Hepatocyte (in vitro differentiated cells): ENCODE results near the gene TMEM59. TPM values are rescaled to one million over a fixed set of nuclear protein-coding genes. Genes with fewer than 3 reads are reported as not detected.

ENCODE experiments used
- DNase-seq: peaks from one replicate; pipeline ENCODE4 v3.0.0-alpha.2; 2016; ENCODE audit warnings: low spot score
- H2AFZ ChIP-seq: fragments of 200-600 bp; sonication (generic); 2 replicates; pipeline ENCODE4 v1.6.0; 2016; ENCODE audit warnings: antibody characterized with exemption, mild to moderate bottlenecking
- H3K27ac ChIP-seq: fragments of 200-600 bp; sonication (generic); 2 replicates; pipeline ENCODE4 v1.5.1; 2016; ENCODE audit warnings: mild to moderate bottlenecking
- H3K27me3 ChIP-seq: fragments of 200-600 bp; sonication (generic); 2 replicates; pipeline ENCODE4 v1.6.1; 2016
- H3K36me3 ChIP-seq: fragments of 200-600 bp; sonication (generic); replicated peaks from 2 replicates; pipeline ENCODE4 v1.5.1; 2016; ENCODE audit warnings: low read depth; ENCODE audit not compliant: insufficient read depth
- H3K4me1 ChIP-seq: fragments of 200-600 bp; sonication (generic); 2 replicates; pipeline ENCODE4 v1.5.1; 2016; ENCODE audit warnings: mild to moderate bottlenecking, moderate library complexity; ENCODE audit not compliant: insufficient read depth
- H3K4me2 ChIP-seq: fragments of 200-600 bp; sonication (generic); 2 replicates; pipeline ENCODE4 v1.6.0; 2016
- H3K4me3 ChIP-seq: fragments of 200-600 bp; sonication (generic); 2 replicates; pipeline ENCODE4 v1.5.1; 2016; ENCODE audit warnings: mild to moderate bottlenecking
- H3K79me2 ChIP-seq: fragments of 200-600 bp; sonication (generic); 2 replicates; pipeline ENCODE4 v1.6.0; 2017; ENCODE audit warnings: mild to moderate bottlenecking
- H3K9me2 ChIP-seq: fragments of 200-600 bp; sonication (generic); replicated peaks from 2 replicates; pipeline ENCODE4 v1.6.0; 2017; ENCODE audit warnings: mild to moderate bottlenecking; ENCODE audit not compliant: insufficient read depth
- H3K9me3 ChIP-seq: fragments of 200-600 bp; sonication (generic); 2 replicates; pipeline ENCODE4 v1.5.1; 2016; ENCODE audit warnings: low read depth, mild to moderate bottlenecking
- H4K20me1 ChIP-seq: fragments of 200-600 bp; sonication (generic); 2 replicates; pipeline ENCODE4 v1.6.0; 2016; ENCODE audit warnings: mild to moderate bottlenecking; ENCODE audit not compliant: insufficient read depth, poor library complexity, severe bottlenecking
- EZH2 ChIP-seq: fragments of 200-600 bp; sonication (generic); IDR thresholded peaks from 2 replicates; pipeline ENCODE4 v1.6.1; 2016; ENCODE audit warnings: antibody characterized with exemption, mild to moderate bottlenecking, borderline replicate concordance
- EZH2phosphoT487 ChIP-seq: fragments of 200-600 bp; sonication (generic); IDR thresholded peaks from one replicate; pipeline ENCODE4 v1.6.1; 2018; ENCODE audit warnings: antibody characterized with exemption, mild to moderate bottlenecking, low read depth, moderate library complexity; ENCODE audit not compliant: unreplicated experiment, severe bottlenecking
- WGBS: methylation state at CpG from one replicate; pipeline ENCODE4 v1.1.6; 2016; ENCODE audit warnings: low lambda C conversion rate; ENCODE audit errors: missing lambda C conversion rate; 5-methylcytosine and 5-hydroxymethylcytosine counted together
- polyA plus RNA-seq: library from polyadenylated mRNA; unstranded; fragments of >200 nt; fragmentation: Nextera tagmentation; extraction: Ambion mirVana; gene quantifications from 2 replicates; pipeline ENCODE4 v1.2.1, GENCODE V29; 2016
- total RNA-seq: library from RNA; depleted of rRNA; stranded (reverse); fragments of >200 nt; gene quantifications from 2 replicates; pipeline ENCODE4 v1.2.3, GENCODE V29; 2014
- TF ChIP-seq, protein P1 (sequence below): fragments of 200-600 bp; sonication (generic); IDR thresholded peaks from 2 replicates; pipeline ENCODE4 v1.5.1; 2016; ENCODE audit warnings: antibody characterized with exemption, mild to moderate bottlenecking; ENCODE audit not compliant: poor library complexity

TMEM59 gene
- total and polyA plus RNA-seq, 2 experiments from 2014 or later = 714 to 1,181 TPM

DNA sequence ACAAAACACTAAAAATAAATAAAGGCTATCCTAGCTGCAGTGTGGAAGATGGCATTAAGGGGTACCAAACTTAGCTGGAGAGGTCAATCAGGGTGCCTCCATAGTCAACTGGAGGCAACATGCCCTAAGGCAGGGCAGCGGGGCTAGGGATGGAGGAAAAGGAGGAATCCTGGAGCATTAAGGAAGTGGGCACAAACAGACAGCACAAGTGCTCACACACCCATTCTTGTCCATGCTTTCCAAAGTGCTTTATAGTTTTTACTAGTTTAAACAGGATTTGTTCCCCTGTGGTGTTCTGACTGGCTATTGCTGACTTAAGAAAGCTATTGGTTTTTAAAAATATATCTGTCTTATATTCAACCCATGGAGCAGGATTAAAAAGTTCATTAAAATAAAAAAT lies 33.8 kb upstream of the TMEM59 start:
- no peaks in the 10 kb centered on the region for H3K9me3 ChIP-seq
- H3K79me2 ChIP-seq = no peaks in the 10 kb centered on the region
- H3K4me3 ChIP-seq = no peak overlapping the region
- no peak for DNase-seq
- WGBS = 73% methylated on average over 1 of the region's 1 CpG
- H4K20me1 ChIP-seq = no peaks in the 10 kb centered on the region
- TF ChIP-seq EZH2 = no peak
- no peak for TF ChIP-seq EZH2phosphoT487
- TF ChIP-seq, protein P1, sequence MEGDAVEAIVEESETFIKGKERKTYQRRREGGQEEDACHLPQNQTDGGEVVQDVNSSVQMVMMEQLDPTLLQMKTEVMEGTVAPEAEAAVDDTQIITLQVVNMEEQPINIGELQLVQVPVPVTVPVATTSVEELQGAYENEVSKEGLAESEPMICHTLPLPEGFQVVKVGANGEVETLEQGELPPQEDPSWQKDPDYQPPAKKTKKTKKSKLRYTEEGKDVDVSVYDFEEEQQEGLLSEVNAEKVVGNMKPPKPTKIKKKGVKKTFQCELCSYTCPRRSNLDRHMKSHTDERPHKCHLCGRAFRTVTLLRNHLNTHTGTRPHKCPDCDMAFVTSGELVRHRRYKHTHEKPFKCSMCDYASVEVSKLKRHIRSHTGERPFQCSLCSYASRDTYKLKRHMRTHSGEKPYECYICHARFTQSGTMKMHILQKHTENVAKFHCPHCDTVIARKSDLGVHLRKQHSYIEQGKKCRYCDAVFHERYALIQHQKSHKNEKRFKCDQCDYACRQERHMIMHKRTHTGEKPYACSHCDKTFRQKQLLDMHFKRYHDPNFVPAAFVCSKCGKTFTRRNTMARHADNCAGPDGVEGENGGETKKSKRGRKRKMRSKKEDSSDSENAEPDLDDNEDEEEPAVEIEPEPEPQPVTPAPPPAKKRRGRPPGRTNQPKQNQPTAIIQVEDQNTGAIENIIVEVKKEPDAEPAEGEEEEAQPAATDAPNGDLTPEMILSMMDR = no peak
- no peaks in the 10 kb centered on the region for H3K9me2 ChIP-seq
- no peak overlapping the region for H2AFZ ChIP-seq
- no peaks in the 10 kb centered on the region for H3K27me3 ChIP-seq
- no peaks in the 10 kb centered on the region for H3K4me1 ChIP-seq
- H3K27ac ChIP-seq = no peak overlapping the region
- no peaks in the 10 kb centered on the region for H3K36me3 ChIP-seq
- no peak overlapping the region for H3K4me2 ChIP-seq

DNA sequence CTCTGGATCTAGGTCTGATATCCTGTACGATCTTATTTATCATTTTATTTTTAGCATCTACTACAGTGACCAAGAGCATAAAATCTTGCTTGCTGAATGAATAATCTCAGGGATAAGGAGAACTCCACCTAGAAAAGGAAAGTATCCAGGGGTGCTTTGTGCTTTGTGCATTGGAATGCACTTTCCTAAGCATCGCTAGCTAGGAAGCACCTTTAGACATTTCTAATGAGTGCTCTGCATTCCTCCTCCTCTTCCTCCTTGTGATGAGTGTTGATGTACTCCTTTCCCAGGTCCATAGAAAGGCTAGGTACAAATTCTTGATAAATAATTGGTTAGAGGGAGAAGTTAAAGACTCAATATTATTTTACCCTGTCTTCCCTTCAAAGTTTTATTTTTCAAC lies 31.8 kb upstream of the TMEM59 start:
- Histone ChIP-seq H3K4me2 (no peak overlapping the region), H3K9me2 (no peaks in the 10 kb centered on the region), H4K20me1 (no peaks in the 10 kb centered on the region), H3K36me3 (no peaks in the 10 kb centered on the region), H3K9me3 (no peaks in the 10 kb centered on the region), H3K27ac (no peak overlapping the region), H3K27me3 (no peaks in the 10 kb centered on the region), H3K4me1 (no peaks in the 10 kb centered on the region), H2AFZ (no peak overlapping the region), H3K4me3 (no peak overlapping the region), H3K79me2 (no peaks in the 10 kb centered on the region)
- no peak for DNase-seq
- TF ChIP-seq EZH2phosphoT487 (no peak), EZH2 (no peak)
- TF ChIP-seq, protein P1 = no peak
- 95% methylated on average over 2 of the region's 2 CpGs for WGBS

GRCh38 chr1:54081306-54082270 lies 28.6 kb upstream of the TMEM59 start:
- TF ChIP-seq EZH2phosphoT487 = no peak
- TF ChIP-seq EZH2 = no peak
- TF ChIP-seq, protein P1 = peak; percentile 74
- no peak overlapping the region for H3K4me3 ChIP-seq
- H3K4me1 ChIP-seq = no peaks in the 10 kb centered on the region
- no peaks in the 10 kb centered on the region for H3K9me2 ChIP-seq
- no peak overlapping the region for H3K27ac ChIP-seq
- no peak overlapping the region for H2AFZ ChIP-seq
- no peaks in the 10 kb centered on the region for H3K9me3 ChIP-seq
- peak; percentile 87 for DNase-seq
- 67% methylated on average over 8 of the region's 8 CpGs for WGBS
- H3K4me2 ChIP-seq = no peak overlapping the region
- H3K36me3 ChIP-seq = no peaks in the 10 kb centered on the region
- H4K20me1 ChIP-seq = no peaks in the 10 kb centered on the region
- no peaks in the 10 kb centered on the region for H3K79me2 ChIP-seq
- H3K27me3 ChIP-seq = no peaks in the 10 kb centered on the region
